A172 (cell line): ENCODE data around the gene APOBEC3G. TPM values are rescaled to one million over a fixed set of nuclear protein-coding genes. Genes with fewer than 3 reads are reported as not detected.

Experiments used
- DNase-seq: peaks from one replicate; pipeline ENCODE4 v3.0.0-alpha.2; 2015; ENCODE audit warnings: low spot score
- total RNA-seq: library from RNA; depleted of rRNA; stranded (reverse); fragments of >200 nt; shearing (Covaris generic); gene quantifications from 2 replicates; pipeline ENCODE4 v1.2.3, GENCODE V29; 2014

Gene APOBEC3G
- total RNA-seq, 1 experiment from 2014 or later: 23.3 TPM

- no peak for DNase-seq
Measured at GRCh38 chr22:39091126-39092081, 14.3 kb downstream of the APOBEC3G start.

GRCh38 chr22:39092111-39092862 lies 15.2 kb downstream of the APOBEC3G start:
- no peak for DNase-seq

GRCh38 chr22:39094717-39095389 lies 17.8 kb downstream of the APOBEC3G start:
- no peak for DNase-seq

GRCh38 chr22:39095971-39096370 lies 18.9 kb downstream of the APOBEC3G start:
- DNase-seq: no peak

- DNase-seq: peak; percentile 22
Measured at GRCh38 chr22:39097098-39098020, 20.3 kb downstream of the APOBEC3G start, which contains the start of gene APOBEC3H. Gene APOBEC3H, plus strand, starts transcription at chr22:39097244. Its CDS starts 3,035 bp downstream, at chr22:39100279.

GRCh38 chr22:39098026-39098425 lies 21.0 kb downstream of the APOBEC3G start:
- no peak for DNase-seq

GRCh38 chr22:39098576-39098975 lies 21.5 kb downstream of the APOBEC3G start:
- no peak for DNase-seq

- DNase-seq: no peak
Measured at GRCh38 chr22:39101226-39101625, 24.2 kb downstream of the APOBEC3G start.

GRCh38 chr22:39103431-39103830 lies 26.4 kb downstream of the APOBEC3G start:
- DNase-seq: no peak

- no peak for DNase-seq
Measured at GRCh38 chr22:39106326-39106725, 29.3 kb downstream of the APOBEC3G start.

- DNase-seq: no peak
Measured at GRCh38 chr22:39108487-39108886, 31.4 kb downstream of the APOBEC3G start.

GRCh38 chr22:39109361-39109760 lies 32.3 kb downstream of the APOBEC3G start:
- no peak for DNase-seq

GRCh38 chr22:39110631-39111561 lies 33.8 kb downstream of the APOBEC3G start:
- no peak for DNase-seq

- no peak for DNase-seq
Measured at GRCh38 chr22:39114112-39114511, 37.0 kb downstream of the APOBEC3G start.

- DNase-seq: no peak
Measured at GRCh38 chr22:39115570-39115969, 38.5 kb downstream of the APOBEC3G start.

GRCh38 chr22:39115977-39116621 lies 39.0 kb downstream of the APOBEC3G start:
- no peak for DNase-seq

- no peak for DNase-seq
Measured at GRCh38 chr22:39117585-39118191, 40.6 kb downstream of the APOBEC3G start.

- no peak for DNase-seq
Measured at GRCh38 chr22:39120983-39121382, 43.9 kb downstream of the APOBEC3G start.
